ENCODE measurements around the gene F3. TPM values are rescaled to one million over a fixed set of nuclear protein-coding genes. Genes with fewer than 3 reads are reported as not detected.

Gene F3
- total and polyA plus RNA-seq, 4 donors: 1.0 to 2.7 (median 1.4) TPM

DNA sequence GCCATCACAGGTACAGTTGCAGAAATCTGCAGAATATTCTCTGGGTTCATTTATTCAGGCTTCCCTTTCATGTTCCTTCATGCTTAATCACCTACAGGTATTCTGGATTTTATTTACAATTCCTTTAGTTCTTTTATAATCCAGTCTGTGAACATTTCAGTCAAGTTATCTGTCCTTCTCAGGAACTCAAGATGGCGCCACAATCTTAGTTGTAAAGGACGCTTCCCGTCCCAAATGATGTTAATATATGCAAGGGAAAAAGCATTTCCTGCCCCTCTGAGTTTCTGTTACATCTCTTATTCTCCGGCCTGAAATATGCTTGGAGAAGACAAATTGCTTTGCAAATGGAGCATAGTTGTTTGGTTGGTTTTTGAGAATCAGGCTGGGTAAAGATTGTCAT is 19.3 kb downstream of the F3 start:
- DNase-seq (ENCODE audit: low spot score): no peak

DNA sequence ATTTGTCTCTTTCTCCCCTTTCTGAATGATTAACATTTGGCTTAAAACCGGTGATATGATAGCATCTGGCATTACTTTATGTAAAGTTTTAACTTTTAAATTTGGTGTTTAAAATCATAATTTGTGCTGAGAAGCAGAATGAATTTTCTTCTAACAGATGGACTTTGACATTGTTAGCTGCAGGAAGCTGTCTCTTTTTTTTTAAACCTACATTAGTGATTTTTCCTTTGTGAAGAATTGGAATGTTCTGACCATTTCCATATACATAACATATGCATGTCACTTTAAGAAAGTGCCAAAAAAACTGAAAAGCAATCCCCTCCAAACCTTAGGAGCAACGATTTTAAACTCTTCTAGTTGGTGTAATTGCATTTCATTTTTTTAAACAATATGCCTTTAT is 22.2 kb downstream of the F3 start:
- H3K27ac ChIP-seq (ENCODE audit: low read depth in 1 of 2, low read length in 2 of 2): no peak overlapping the region
- no peaks in the 10 kb centered on the region for H3K9me3 ChIP-seq (ENCODE audit: control insufficient read depth in 4 of 4, low read length in 3 of 4)
- TF ChIP-seq EGR1 (IDR thresholded peaks at IDR 0.05; ENCODE audit: low read depth in 2 of 2): no peak
- no peak for TF ChIP-seq RXRA (IDR thresholded peaks at IDR 0.05)
- TF ChIP-seq FOXA1 (IDR thresholded peaks at IDR 0.05): no peak
- TF ChIP-seq, protein P1, sequence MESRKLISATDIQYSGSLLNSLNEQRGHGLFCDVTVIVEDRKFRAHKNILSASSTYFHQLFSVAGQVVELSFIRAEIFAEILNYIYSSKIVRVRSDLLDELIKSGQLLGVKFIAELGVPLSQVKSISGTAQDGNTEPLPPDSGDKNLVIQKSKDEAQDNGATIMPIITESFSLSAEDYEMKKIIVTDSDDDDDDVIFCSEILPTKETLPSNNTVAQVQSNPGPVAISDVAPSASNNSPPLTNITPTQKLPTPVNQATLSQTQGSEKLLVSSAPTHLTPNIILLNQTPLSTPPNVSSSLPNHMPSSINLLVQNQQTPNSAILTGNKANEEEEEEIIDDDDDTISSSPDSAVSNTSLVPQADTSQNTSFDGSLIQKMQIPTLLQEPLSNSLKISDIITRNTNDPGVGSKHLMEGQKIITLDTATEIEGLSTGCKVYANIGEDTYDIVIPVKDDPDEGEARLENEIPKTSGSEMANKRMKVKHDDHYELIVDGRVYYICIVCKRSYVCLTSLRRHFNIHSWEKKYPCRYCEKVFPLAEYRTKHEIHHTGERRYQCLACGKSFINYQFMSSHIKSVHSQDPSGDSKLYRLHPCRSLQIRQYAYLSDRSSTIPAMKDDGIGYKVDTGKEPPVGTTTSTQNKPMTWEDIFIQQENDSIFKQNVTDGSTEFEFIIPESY (IDR thresholded peaks at IDR 0.05): no peak
- TF ChIP-seq, protein P2, sequence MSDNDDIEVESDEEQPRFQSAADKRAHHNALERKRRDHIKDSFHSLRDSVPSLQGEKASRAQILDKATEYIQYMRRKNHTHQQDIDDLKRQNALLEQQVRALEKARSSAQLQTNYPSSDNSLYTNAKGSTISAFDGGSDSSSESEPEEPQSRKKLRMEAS (IDR thresholded peaks at IDR 0.05): no peak
- no peak for TF ChIP-seq SP1 (IDR thresholded peaks at IDR 0.05)
- TF ChIP-seq, protein P3, sequence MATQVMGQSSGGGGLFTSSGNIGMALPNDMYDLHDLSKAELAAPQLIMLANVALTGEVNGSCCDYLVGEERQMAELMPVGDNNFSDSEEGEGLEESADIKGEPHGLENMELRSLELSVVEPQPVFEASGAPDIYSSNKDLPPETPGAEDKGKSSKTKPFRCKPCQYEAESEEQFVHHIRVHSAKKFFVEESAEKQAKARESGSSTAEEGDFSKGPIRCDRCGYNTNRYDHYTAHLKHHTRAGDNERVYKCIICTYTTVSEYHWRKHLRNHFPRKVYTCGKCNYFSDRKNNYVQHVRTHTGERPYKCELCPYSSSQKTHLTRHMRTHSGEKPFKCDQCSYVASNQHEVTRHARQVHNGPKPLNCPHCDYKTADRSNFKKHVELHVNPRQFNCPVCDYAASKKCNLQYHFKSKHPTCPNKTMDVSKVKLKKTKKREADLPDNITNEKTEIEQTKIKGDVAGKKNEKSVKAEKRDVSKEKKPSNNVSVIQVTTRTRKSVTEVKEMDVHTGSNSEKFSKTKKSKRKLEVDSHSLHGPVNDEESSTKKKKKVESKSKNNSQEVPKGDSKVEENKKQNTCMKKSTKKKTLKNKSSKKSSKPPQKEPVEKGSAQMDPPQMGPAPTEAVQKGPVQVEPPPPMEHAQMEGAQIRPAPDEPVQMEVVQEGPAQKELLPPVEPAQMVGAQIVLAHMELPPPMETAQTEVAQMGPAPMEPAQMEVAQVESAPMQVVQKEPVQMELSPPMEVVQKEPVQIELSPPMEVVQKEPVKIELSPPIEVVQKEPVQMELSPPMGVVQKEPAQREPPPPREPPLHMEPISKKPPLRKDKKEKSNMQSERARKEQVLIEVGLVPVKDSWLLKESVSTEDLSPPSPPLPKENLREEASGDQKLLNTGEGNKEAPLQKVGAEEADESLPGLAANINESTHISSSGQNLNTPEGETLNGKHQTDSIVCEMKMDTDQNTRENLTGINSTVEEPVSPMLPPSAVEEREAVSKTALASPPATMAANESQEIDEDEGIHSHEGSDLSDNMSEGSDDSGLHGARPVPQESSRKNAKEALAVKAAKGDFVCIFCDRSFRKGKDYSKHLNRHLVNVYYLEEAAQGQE (IDR thresholded peaks at IDR 0.05): no peak
- TF ChIP-seq, protein P4, sequence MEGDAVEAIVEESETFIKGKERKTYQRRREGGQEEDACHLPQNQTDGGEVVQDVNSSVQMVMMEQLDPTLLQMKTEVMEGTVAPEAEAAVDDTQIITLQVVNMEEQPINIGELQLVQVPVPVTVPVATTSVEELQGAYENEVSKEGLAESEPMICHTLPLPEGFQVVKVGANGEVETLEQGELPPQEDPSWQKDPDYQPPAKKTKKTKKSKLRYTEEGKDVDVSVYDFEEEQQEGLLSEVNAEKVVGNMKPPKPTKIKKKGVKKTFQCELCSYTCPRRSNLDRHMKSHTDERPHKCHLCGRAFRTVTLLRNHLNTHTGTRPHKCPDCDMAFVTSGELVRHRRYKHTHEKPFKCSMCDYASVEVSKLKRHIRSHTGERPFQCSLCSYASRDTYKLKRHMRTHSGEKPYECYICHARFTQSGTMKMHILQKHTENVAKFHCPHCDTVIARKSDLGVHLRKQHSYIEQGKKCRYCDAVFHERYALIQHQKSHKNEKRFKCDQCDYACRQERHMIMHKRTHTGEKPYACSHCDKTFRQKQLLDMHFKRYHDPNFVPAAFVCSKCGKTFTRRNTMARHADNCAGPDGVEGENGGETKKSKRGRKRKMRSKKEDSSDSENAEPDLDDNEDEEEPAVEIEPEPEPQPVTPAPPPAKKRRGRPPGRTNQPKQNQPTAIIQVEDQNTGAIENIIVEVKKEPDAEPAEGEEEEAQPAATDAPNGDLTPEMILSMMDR (IDR thresholded peaks at IDR 0.05; ENCODE audit: low read depth, low read length, missing input control): no peak
- no peak for TF ChIP-seq TAF1 (conservative IDR thresholded peaks at IDR 0.05)
- TF ChIP-seq HNF4G (IDR thresholded peaks at IDR 0.05): no peak
- no peak for TF ChIP-seq YY1 (IDR thresholded peaks at IDR 0.05)
- TF ChIP-seq FOXA2 (IDR thresholded peaks at IDR 0.05): no peak
- TF ChIP-seq, protein P5, sequence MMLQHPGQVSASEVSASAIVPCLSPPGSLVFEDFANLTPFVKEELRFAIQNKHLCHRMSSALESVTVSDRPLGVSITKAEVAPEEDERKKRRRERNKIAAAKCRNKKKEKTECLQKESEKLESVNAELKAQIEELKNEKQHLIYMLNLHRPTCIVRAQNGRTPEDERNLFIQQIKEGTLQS (IDR thresholded peaks at IDR 0.05): no peak
- no peak for TF ChIP-seq HNF4A (conservative IDR thresholded peaks at IDR 0.05)
- H3K9ac ChIP-seq (ENCODE audit: low read depth in 1 of 2, low read length in 2 of 2): no peak overlapping the region
- H3K36me3 ChIP-seq (ENCODE audit: control insufficient read depth in 4 of 4, insufficient read depth in 3 of 4, low read depth in 1 of 4, low read length in 3 of 4): peaks cover 1 to 23% (median 8%) of the 10 kb centered on the region in 4 donors
- H3K27me3 ChIP-seq (ENCODE audit: control insufficient read depth in 4 of 4, insufficient read depth in 4 of 4, low read length in 3 of 4): no peaks in the 10 kb centered on the region
- 78% methylated on average over 2 of the region's 2 CpGs for WGBS
- H3K4me3 ChIP-seq (ENCODE audit: low read depth in 1 of 3, low read length in 3 of 3): no peak overlapping the region
- H3K4me1 ChIP-seq (ENCODE audit: control insufficient read depth in 4 of 4, insufficient read depth in 4 of 4, low read length in 3 of 4): no peaks in the 10 kb centered on the region
- DNase-seq (ENCODE audit: low spot score): no peak

More for the DNA sequence above, 19.3 kb downstream of the F3 start:
- TF ChIP-seq RAD21 (IDR thresholded peaks at IDR 0.05): peak; percentile 71 to 76
- TF ChIP-seq GABPA (IDR thresholded peaks at IDR 0.05 in 1 of 2, conservative IDR thresholded peaks at IDR 0.05 in 1 of 2): no peak
- TF ChIP-seq, protein P3 (IDR thresholded peaks at IDR 0.05): no peak
- no peaks in the 10 kb centered on the region for H3K4me1 ChIP-seq (ENCODE audit: control insufficient read depth in 4 of 4, insufficient read depth in 4 of 4, low read length in 3 of 4)
- no peak overlapping the region for H3K9ac ChIP-seq (ENCODE audit: low read depth in 1 of 2, low read length in 2 of 2)
- 52% methylated on average over 4 of the region's 4 CpGs for WGBS
- no peaks in the 10 kb centered on the region for H3K9me3 ChIP-seq (ENCODE audit: control insufficient read depth in 4 of 4, low read length in 3 of 4)
- no peak overlapping the region for H3K4me3 ChIP-seq (ENCODE audit: low read depth in 1 of 3, low read length in 3 of 3)
- H3K36me3 ChIP-seq (ENCODE audit: control insufficient read depth in 4 of 4, insufficient read depth in 3 of 4, low read depth in 1 of 4, low read length in 3 of 4): peaks cover 1 to 21% (median 5%) of the 10 kb centered on the region in 4 donors
- no peaks in the 10 kb centered on the region for H3K27me3 ChIP-seq (ENCODE audit: control insufficient read depth in 4 of 4, insufficient read depth in 4 of 4, low read length in 3 of 4)
- H3K27ac ChIP-seq (ENCODE audit: low read depth in 1 of 2, low read length in 2 of 2): no peak overlapping the region

Measured in liver (tissue), 9 donors.